HepG2 (cell line): ENCODE results near the gene PEF1. TPM values are rescaled to one million over a fixed set of nuclear protein-coding genes. Genes with fewer than 3 reads are reported as not detected.

Source experiments
- AHDC1 ChIP-seq: sonication (generic); formaldehyde crosslinking; IDR thresholded peaks from 2 replicates; pipeline ENCODE4 v1.5.1; 2020; ENCODE audit warnings: mild to moderate bottlenecking, missing genetic modification reagents, borderline replicate concordance
- KDM4B ChIP-seq: sonication (generic); formaldehyde crosslinking; IDR thresholded peaks from 2 replicates; pipeline ENCODE4 v1.4.0; 2020; ENCODE audit warnings: missing genetic modification reagents
- TMF1 ChIP-seq: sonication (generic); formaldehyde crosslinking; IDR thresholded peaks from 2 replicates; pipeline ENCODE4 v1.8.1; 2022; ENCODE audit warnings: low read depth, missing genetic modification reagents
- ZBTB37 ChIP-seq: sonication (generic); formaldehyde crosslinking; IDR thresholded peaks from 2 replicates; pipeline ENCODE4 v1.4.0; 2020; ENCODE audit warnings: mild to moderate bottlenecking, missing genetic modification reagents
- ZNF263 ChIP-seq: sonication (generic); formaldehyde crosslinking; IDR thresholded peaks from 2 replicates; pipeline ENCODE4 v1.4.0; 2020; ENCODE audit warnings: missing genetic modification reagents
- ZNF777 ChIP-seq: sonication (generic); formaldehyde crosslinking; IDR thresholded peaks from 2 replicates; pipeline ENCODE4 v1.4.0; 2020; ENCODE audit warnings: missing genetic modification reagents
- polyA plus RNA-seq, 8 experiments: library from polyadenylated mRNA; depleted of rRNA in 3 of 8; stranded (reverse) in 7 of 8; unstranded in 1 of 8; fragments of >200 nt; fragmentation: Illumina TruSeq in 4 of 8; extraction: Trizol in 4 of 8; gene quantifications; 2 replicates each; pipeline versions ENCODE4 v1.2.1 to v1.2.3, GENCODE V29; 2011 to 2016; ENCODE audit warnings: low read depth in 4 of 8, missing spikeins in 1 of 8, mixed read lengths in 1 of 8; ENCODE audit not compliant: insufficient read depth in 1 of 8
- total RNA-seq, 5 experiments: library from RNA; depleted of rRNA; stranded (reverse); fragments of >200 nt; fragmentation: Illumina TruSeq; extraction: Trizol; gene quantifications; 2 replicates each; pipeline ENCODE4 v1.2.3, GENCODE V29; 2016; ENCODE audit warnings: low read depth in 1 of 5

PEF1 gene
- total and polyA plus RNA-seq, 2 of the 13 experiments (the other 11 are each of a cell fraction or from before 2014, with no cell fraction given) = 57.1 to 57.8 TPM

DNA sequence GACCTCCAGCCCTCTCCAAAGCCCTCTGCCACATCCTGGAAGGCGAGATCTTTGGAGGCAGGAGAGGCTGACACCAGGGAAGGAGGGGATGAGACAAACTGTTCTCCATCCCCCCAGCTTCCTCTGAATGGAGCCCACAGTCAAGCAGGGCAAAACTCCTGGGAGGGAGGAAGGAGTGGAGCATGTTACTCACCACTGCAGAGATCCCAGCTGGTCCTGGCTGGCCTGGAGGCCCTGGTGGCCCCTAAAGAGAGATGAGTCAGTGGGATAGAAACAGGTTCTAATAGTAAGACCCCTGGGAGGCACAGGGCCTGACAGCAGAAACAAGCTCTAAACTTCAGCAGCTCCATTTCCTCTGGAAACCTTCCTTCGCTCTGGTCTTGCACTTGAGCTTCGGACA, 14.0 kb upstream of the PEF1 start (continued):
- no peak for TF ChIP-seq ZNF263 (CRISPR knock-in tag)
- no peak for TF ChIP-seq KDM4B (CRISPR knock-in tag)
- TF ChIP-seq AHDC1 (CRISPR knock-in tag) = no peak
- no peak for TF ChIP-seq TMF1 (CRISPR knock-in tag)
- no peak for TF ChIP-seq ZBTB37
- TF ChIP-seq ZNF777 (CRISPR knock-in tag) = no peak
